RKO (cell line): ENCODE data around the gene FAM25A.
"Not testable (repeated sequence)": the region's sequence is repeated elsewhere in the genome, so short reads cannot be mapped to it uniquely, and the experiment has no call there.

Experiments used
- DNase-seq: peaks from one replicate; pipeline ENCODE4 v3.0.0-alpha.2; 2016; ENCODE audit warnings: low spot score

The FAM25A gene

GRCh38 chr10:87020056-87020455 is at the start of gene FAM25A:
TSS of gene FAM25A (plus strand) at chr10:87020294. CDS start at chr10:87020325, 31 bp downstream.
- not testable (repeated sequence) for DNase-seq

- no peak for DNase-seq
Observed at GRCh38 chr10:86970982-86971231, 49.2 kb upstream of the FAM25A start.

GRCh38 chr10:86971232-86971991 is 48.7 kb upstream of the FAM25A start:
- peak; percentile 85 for DNase-seq

DNA sequence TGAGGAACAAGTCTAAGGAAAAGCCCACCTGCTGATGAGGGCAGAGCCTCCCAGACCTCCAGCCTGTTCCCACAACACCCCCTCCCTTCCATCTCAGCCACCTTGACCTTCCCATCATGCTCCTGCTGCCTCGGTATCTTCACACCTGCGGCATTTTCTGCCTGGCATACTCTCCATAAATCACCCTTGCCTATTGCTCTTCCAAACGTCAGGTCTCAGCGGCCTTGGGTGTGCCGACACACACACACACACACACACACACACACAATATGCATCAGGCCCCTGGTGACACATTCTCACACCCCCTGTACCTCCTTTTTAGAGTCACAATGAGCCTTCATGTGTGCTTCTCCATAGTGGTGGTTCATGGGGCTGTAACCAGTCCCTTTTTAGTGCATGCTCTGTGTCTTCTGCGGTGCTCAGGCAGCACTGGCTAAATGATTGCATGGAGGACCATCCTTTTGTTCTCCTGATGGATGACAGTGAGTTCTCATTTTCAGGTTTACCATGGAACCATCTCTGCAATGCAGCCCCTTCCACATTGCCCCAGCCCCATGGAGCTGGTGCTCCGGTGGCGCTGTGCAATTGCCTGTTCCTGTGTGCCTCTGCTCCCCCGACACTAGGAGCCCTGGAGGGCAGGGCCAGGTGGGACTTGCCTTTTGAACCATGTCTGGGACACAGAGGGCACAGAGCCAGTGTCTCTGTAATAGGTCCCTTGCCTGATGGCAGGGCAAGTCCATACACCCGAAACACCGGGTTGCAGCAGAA is 47.3 kb upstream of the FAM25A start:
- no peak for DNase-seq

- no peak for DNase-seq
Observed at GRCh38 chr10:86974484-86974883, 45.6 kb upstream of the FAM25A start.

- DNase-seq, result no peak
Observed at GRCh38 chr10:86976362-86977056, 43.6 kb upstream of the FAM25A start.

DNA sequence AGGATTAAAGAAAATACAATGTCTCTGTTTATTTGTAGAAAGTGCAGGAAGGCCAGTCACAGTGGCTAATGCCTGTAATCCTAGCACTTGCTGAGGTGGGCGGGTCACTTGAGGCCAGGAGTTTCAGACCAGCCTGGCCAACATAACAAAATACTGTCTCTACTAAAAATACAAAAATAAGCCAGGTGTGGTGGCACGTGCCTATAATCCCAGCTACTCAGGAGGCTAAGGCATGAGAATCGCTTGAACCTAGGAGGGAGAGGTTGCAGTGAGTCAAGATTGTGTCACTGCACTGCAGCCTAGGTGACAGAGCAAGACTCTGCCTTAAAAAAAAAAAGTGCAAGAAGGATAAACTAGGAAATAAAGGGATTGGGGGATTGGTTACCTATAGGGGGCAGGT is 41.6 kb upstream of the FAM25A start:
- peak; percentile 26 for DNase-seq

DNA sequence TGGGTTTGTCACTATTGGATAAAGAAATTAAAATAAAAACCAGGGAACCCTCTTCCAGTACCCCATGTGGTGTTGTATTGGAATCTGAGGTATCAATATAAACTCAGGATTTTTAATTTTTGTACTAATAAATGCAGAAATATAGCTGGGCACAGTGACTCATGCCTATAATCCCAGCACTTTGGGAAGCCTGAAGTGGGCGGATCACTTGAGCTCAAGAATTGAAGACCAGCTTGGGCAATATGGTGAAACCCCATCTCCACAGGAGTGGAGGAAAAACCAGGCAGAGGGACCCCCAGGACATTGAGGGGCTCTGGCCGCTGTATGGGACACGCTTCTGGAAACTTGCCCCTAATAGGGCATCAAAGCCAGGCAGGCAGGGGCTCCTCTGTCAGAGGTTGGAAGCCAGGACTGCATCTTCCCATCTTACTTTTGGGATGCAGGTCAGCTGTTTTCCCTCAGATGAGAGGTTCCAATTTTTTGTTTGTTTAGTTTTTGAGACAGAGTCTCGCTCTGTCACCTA is 40.7 kb upstream of the FAM25A start:
- DNase-seq, result no peak

- no peak for DNase-seq
Observed at GRCh38 chr10:86979977-86980448, 40.1 kb upstream of the FAM25A start.

DNA sequence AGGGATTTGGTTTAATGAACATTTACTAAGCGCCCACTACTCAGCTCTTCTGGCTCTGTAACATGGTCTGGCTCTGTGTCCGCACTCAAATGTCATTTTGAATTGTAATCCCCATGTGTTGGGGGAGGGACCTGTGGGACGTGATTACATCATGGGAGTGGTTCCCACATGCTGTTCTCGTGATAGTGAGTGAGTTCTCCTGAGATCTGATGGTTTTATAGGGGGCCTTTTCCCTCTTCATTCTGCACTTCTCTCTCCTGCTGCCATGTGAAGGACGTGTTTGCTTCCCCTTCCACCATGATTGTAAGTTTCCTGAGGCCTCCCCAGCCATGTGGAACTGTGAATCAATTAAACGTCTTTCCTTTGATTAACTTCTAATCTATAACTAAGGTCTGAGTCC is 39.1 kb upstream of the FAM25A start:
- DNase-seq, result not testable (repeated sequence)

GRCh38 chr10:86981716-86982115 is 38.4 kb upstream of the FAM25A start:
- no peak for DNase-seq

- not testable (repeated sequence) for DNase-seq
Observed at GRCh38 chr10:86984498-86984897, 35.6 kb upstream of the FAM25A start.

GRCh38 chr10:86988520-86988919 is 31.6 kb upstream of the FAM25A start:
- DNase-seq, result no peak

- DNase-seq, result not testable (repeated sequence)
Observed at GRCh38 chr10:86991362-86991761, 28.7 kb upstream of the FAM25A start.

GRCh38 chr10:86992456-86992855 is 27.6 kb upstream of the FAM25A start:
- no peak for DNase-seq

- no peak for DNase-seq
Observed at GRCh38 chr10:86992929-86993328, 27.2 kb upstream of the FAM25A start.

DNA sequence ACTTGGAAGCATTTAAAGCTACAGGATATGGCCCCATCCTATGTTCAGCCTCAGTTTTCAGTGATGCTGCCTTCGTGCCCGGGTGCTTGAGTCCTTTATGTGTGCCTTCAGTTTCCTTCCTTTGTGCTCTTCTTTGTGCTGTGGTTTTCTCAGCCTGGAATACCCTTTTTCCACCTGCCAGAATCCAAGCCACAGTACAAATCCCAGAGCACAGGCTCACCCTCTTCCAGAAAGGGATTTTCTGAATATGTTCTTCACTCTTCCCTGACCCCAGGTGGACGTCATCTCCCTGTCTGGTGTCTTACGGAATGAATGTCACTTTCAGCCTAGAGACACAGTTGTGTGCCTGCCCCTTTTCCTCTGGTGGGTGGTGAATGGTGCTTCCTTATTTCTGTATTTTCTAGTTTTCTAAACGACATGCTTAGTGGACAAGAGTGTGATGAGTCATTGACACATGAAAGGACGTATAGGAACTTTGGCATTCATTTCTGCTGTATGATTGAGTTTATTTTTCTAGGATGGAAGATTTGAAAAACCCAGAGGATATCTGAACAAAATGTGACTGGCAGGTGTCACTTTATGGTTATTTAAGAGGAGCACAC is 20.2 kb upstream of the FAM25A start:
- DNase-seq, result not testable (repeated sequence)

DNA sequence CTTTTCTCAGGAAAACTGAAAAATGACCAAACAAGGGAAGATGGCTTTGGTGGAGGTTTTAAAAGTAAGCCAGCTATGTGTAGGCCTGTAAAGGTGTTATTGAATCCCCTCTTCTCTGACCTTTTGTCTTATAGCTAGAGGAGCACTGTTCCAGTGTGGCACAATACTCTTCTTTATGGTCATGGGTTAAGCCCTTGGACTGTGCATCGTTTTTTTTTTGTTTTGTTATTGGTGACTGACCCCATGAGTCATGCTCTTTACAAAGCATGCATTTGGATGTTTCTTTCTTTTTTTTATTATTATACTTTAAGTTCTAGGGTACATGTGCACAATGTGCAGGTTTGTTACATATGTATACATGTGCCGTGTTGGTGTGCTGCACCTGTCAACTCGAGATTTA is 19.6 kb upstream of the FAM25A start:
- DNase-seq, result no peak

GRCh38 chr10:87007124-87007523 is 13.0 kb upstream of the FAM25A start:
- DNase-seq, result not testable (repeated sequence)

- not testable (repeated sequence) for DNase-seq
Observed at GRCh38 chr10:87007674-87008073, 12.4 kb upstream of the FAM25A start.

GRCh38 chr10:87008303-87008702 is 11.8 kb upstream of the FAM25A start:
- not testable (repeated sequence) for DNase-seq

- not testable (repeated sequence) for DNase-seq
Observed at GRCh38 chr10:87009134-87009696, 10.9 kb upstream of the FAM25A start.
